Measurements from ENCODE around the gene PTPRG. TPM values are rescaled to one million over a fixed set of nuclear protein-coding genes. Genes with fewer than 3 reads are reported as not detected.

The PTPRG gene
- total RNA-seq, 1 experiment from 2014 or later = 0.74 TPM

GRCh38 chr3:61624300-61624699, 62.9 kb downstream of the PTPRG start:
- H3K36me3 ChIP-seq (ENCODE audit: control insufficient read depth, insufficient read depth, low read length) = no peaks in the 10 kb centered on the region
- CTCF ChIA-PET = no interaction called here
- no peak overlapping the region for H3K4me3 ChIP-seq (ENCODE audit: low read depth in 2 of 2, low read length in 2 of 2)
- POLR2A ChIA-PET = no interaction called here
- no peak for ATAC-seq
- no peaks in the 10 kb centered on the region for H3K27me3 ChIP-seq (ENCODE audit: control insufficient read depth, insufficient read depth, low read length)
- H3K27ac ChIP-seq (ENCODE audit: low read length) = no peak overlapping the region
- TF ChIP-seq CTCF (IDR thresholded peaks at IDR 0.05) = no peak
- TF ChIP-seq SIN3A (IDR thresholded peaks at IDR 0.05; ENCODE audit: borderline replicate concordance, insufficient read depth, low read depth, low read length) = no peak
- TF ChIP-seq TCF7L2 (IDR thresholded peaks at IDR 0.05; ENCODE audit: low read depth, low read length) = no peak
- TF ChIP-seq POLR2AphosphoS5 (IDR thresholded peaks at IDR 0.05; ENCODE audit: low read depth, low read length) = no peak
- no peak for TF ChIP-seq REST (IDR thresholded peaks at IDR 0.05; ENCODE audit: insufficient read depth in 1 of 2, low read depth in 2 of 2, low read length in 1 of 2)
- in situ Hi-C loops (cut with HindIII; ENCODE audit: low pct_unique_long_range_greater_than_20kb, low sequenced_read_pairs) (no loop called here), intact Hi-C loops (cut with micrococcal nuclease; ENCODE audit: unreplicated experiment) (no loop called here)
- BruUV-seq (replicated peaks) = no TSS peak
- H3K4me1 ChIP-seq (ENCODE audit: control insufficient read depth, insufficient read depth, low read length) = no peaks in the 10 kb centered on the region
- no peak for DNase-seq (ENCODE audit: low read depth, low spot score)
- H3K9me3 ChIP-seq (ENCODE audit: control insufficient read depth, insufficient read depth, low read depth, low read length) = no peaks in the 10 kb centered on the region

GRCh38 chr3:61625429-61625828, 64.1 kb downstream of the PTPRG start:
- intact Hi-C loops (cut with micrococcal nuclease; ENCODE audit: unreplicated experiment) = no loop called here
- no peak overlapping the region for H3K4me3 ChIP-seq (ENCODE audit: low read depth in 2 of 2, low read length in 2 of 2)
- CTCF ChIA-PET = no interaction called here
- in situ Hi-C loops (cut with HindIII; ENCODE audit: low pct_unique_long_range_greater_than_20kb, low sequenced_read_pairs) = no loop called here
- no peaks in the 10 kb centered on the region for H3K36me3 ChIP-seq (ENCODE audit: control insufficient read depth, insufficient read depth, low read length)
- TF ChIP-seq POLR2AphosphoS5 (IDR thresholded peaks at IDR 0.05; ENCODE audit: low read depth, low read length) = no peak
- no peak for TF ChIP-seq REST (IDR thresholded peaks at IDR 0.05; ENCODE audit: insufficient read depth in 1 of 2, low read depth in 2 of 2, low read length in 1 of 2)
- no peak for TF ChIP-seq CTCF (IDR thresholded peaks at IDR 0.05)
- no peak for TF ChIP-seq SIN3A (IDR thresholded peaks at IDR 0.05; ENCODE audit: borderline replicate concordance, insufficient read depth, low read depth, low read length)
- H3K27ac ChIP-seq (ENCODE audit: low read length) = no peak overlapping the region
- H3K4me1 ChIP-seq (ENCODE audit: control insufficient read depth, insufficient read depth, low read length) = no peaks in the 10 kb centered on the region
- POLR2A ChIA-PET = no interaction called here
- ATAC-seq (no peak), DNase-seq (ENCODE audit: low read depth, low spot score) (no peak)
- H3K27me3 ChIP-seq (ENCODE audit: control insufficient read depth, insufficient read depth, low read length) = no peaks in the 10 kb centered on the region
- no peaks in the 10 kb centered on the region for H3K9me3 ChIP-seq (ENCODE audit: control insufficient read depth, insufficient read depth, low read depth, low read length)
- no TSS peak for BruUV-seq (replicated peaks)

All from Panc1 (cell line).